Activated CD4-positive, alpha-beta T cell treated with anti-CD3 and anti-CD28 coated beads, Interleukin-10, Interleukin-2, amounts not matched to agents 100 ng/mL and 50 ng/mL, durations not matched to agents 16 hours and 8 hours (primary cell): Measurements from ENCODE around the gene FCRL1.

Experiments
- DNase-seq: peaks from one replicate; pipeline ENCODE4 v3.0.0-alpha.2; 2020

Gene FCRL1

DNA sequence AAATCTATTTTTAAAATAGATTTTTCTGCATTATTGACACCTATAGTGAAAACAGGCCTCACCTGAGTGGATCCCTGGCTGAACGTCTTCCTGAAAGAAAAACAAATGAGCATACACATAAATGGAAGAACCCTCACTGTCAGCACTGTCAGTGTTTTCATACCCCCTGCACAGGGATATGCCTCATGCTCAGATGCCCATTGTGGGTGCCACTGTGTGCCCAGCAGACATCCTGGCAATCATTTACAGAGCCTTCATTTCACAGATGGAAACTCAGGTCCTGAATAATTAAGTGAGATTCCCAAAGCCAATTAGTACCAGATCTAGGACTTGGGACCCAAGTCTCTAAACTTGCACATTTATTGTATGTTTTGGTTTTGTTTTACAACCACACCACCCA is 19.9 kb downstream of the FCRL1 start:
- DNase-seq, result no peak

DNA sequence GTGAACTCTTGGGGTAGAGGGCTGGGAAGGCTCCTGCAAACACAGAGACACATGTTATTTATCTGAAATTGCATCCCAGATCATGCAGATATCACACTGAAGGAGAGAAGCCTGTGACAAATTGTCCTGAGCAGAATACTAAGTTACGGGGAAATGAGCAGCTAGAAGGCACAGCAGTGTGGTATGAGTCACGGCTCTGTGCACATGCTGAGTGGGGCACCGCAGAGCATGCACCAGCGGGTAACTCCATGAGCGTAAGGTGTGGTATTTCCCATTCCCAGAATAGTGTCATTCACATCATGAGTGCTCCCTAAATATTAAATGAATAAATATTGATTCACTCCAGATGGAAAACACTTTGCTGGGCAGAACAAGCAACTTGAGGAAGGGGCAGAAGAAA is 21.7 kb downstream of the FCRL1 start:
- no peak for DNase-seq

DNA sequence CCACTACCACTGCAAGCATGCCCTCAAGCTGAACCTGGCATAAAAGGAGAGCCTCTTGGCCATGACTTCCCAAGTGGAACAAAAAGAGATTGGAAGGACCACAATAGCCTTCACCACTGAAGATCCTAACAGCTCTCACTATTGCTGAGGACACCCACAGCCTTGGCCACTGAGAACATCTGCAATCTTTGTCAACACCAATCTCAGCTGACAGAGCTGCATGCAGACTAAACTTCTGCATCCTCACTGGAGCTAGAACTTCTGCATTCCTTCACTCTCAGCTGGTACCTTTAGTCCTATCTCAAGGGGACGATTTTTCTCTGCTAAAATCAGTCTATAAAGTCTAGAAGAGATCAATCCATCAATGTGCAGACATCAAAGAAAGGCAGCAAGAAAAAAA is 34.7 kb downstream of the FCRL1 start:
- no peak for DNase-seq

DNA sequence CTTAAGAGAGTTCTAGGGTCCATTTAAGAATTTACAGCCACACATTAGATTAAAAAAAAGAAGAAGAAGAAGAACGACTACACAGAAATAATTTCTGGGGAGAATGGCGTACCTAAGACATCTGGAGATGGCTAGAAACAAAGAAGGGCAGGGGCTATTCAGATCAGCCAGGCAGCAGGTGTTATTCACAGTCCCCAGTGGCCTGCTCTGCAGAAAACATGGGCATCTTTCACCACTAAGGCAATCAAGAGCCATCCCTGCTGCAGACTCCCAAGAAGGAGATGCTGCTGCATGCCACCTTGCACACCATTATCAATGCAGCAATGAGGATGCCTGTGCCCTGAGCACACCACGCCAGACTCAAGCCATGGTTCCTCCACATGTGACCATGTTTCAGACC is 35.1 kb downstream of the FCRL1 start:
- no peak for DNase-seq

GRCh38 chr1:157782931-157783330 is 37.0 kb downstream of the FCRL1 start:
- no peak for DNase-seq

- DNase-seq, result no peak
Observed at GRCh38 chr1:157781048-157781447, 38.9 kb downstream of the FCRL1 start.

DNA sequence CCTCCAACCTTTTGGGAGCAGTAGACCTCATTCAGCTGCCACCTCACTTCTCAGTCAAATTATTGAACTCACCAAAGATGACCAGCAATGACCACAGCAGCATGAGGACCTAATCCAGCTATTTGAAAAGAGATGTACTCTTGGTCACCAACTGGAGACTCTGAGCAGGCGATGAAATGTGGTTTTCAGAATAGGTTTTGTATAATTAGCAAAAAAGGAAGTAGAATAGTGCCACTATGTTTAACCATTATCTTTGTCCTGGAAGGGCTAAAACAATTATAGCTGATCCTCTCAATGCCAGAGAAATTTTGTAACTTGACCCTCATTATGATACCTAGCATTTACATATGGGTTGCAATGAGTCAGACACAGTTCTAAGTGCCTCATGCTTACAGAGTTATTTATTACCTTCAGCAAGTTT is 42.9 kb downstream of the FCRL1 start, which contains the start of gene FCRL2:
Gene FCRL2 (minus strand): TSS at position 162 of the 421 bp plus-strand sequence. CDS start 59 bp downstream, at position 103.
- no peak for DNase-seq

DNA sequence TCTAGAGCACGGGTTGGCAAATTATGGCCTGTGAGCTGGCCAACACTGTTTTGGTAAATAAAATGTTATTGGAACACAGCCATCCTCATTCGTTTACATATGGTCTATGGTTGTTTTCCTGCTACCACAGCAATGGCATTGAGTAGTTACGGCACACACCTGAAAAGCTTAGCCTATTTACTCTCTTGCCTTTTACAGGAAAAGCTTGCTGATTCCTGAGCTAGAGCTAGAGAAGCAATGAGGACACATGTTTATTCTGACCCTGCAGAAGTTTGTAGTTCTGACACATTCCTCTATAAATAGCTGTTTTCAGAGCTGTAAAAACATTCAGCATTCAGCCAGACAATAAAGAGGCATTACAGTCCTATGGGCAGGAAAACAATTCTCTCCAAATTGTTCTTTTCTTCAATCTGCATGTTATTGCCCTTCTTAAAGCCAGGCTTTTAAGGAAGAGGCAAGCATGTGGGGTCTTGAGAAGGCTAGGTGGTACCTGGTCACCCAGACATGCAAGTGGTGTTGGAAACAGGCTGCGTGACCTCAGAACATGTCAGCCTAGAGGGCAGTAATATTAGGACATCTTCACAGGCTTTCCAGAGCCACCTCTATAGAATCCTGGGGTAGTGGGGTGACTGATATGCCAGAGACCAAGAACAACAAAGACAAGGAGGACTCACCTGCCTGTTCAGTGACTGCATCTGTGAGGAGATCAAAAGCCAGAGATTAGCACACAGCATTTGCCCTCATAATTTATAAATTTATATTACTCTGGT is 44.6 kb downstream of the FCRL1 start:
- DNase-seq, result no peak

GRCh38 chr1:157774412-157774811 is 45.5 kb downstream of the FCRL1 start:
- no peak for DNase-seq

DNA sequence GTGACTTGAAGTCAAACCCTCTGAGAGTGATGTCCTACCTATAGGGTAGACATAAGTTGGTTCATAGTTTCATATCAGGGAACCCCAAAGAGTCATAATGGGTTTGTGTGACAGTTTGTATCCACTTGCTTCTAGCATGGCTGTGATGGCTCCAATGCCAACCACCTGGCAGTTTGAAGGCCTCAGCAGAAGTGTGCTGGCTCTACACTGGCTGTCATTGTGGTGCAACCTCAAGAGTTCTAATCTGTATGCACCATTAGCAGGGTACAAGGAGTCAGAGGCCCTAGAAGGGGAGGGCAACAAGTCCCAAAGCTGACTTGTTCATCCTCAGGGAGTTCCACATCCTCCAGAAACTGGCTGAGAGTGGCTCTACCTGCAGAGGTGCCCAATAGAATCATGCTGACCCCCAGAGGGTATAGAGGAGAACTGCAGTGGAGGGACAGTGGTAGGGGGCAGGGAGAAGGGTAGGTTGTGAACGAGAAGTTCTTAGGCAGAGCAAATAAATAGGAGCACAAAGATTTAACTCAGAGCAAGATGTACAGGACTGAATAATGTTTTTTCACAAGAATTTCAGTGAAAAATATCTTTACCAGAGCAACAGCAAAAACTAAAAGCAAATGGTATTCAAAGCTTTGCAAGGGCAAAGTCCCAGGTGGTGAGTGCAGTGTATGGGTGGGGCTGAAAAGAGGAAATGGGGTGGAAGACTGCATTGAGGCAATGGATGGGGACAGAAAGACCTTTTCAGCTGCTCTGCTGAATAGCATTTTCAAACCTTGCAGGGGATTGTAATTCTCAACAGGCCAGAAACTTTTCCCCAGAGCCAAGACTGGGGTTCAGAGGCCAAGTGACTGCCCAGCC is 46.2 kb downstream of the FCRL1 start:
- peak; percentile 7 for DNase-seq

- DNase-seq, result no peak
Observed at GRCh38 chr1:157771661-157772425, 48.1 kb downstream of the FCRL1 start.

DNA sequence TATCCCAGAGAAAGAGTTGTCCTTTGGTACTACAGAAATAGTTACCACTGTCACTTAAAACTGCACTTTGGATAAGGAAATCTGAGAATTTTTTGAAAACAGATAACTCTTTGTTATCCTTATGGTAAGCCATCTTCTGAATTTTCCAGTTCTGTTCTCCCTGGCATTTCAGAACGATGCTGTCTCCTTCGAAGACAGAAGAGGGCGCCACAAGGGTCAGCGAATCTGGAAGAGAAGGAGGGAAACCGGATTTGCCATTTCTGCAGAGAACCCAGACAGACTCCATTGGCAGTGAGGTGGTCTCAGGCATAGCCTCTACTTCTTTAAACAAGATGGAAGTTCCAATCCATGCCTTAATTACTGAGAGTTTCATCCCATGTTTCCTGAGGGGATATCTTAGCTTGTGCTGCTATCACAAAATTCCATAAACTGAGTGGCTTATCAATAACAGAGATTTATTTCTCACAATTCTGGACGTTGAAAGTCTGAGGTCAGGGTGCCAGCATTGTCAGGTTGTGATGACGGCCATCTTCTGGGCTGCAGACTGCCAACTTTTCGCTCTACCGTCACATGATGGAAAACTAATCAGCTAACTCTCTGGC is 49.4 kb downstream of the FCRL1 start:
- DNase-seq, result no peak

DNA sequence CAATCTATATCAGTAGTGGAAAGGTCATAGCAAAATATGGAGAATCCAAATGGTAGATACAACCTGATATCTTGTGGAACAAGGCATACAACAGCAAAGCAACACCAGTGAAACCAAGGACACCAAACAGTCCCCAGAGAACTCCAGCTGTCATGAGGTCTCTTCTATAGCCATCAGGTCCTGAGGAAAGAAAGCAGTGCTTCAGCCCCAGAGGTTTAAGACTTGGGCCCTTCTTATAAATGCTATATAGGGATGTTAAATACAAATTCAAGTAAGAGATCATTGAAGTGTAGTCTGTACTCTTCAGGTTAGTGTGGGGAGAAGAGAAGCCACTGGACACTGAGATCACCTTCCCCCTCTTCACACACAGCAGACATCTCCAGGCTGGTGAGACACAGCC is 53.1 kb downstream of the FCRL1 start:
- no peak for DNase-seq

DNA sequence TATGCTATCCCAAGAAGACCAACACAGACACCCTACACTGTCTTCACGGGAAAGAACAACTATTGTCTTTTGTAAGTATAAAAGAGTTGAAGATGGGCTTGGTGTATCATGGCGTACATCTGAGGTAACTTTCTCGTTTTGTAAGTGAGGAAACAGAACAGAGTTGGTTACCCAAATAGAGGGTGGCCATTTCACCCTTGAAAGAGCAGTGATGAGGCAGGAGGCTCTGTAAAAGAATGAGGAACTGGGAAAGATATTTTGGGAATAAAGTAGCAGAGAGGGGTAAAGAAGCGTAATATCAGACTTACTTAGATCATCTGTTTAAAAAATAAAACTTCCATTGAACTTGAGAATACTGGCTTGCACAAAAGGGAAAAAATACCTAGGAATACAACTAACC is 61.9 kb downstream of the FCRL1 start:
- DNase-seq, result no peak

GRCh38 chr1:157753611-157754010 is 66.3 kb downstream of the FCRL1 start:
- no peak for DNase-seq

- DNase-seq, result no peak
Observed at GRCh38 chr1:157751283-157751682, 68.6 kb downstream of the FCRL1 start.

DNA sequence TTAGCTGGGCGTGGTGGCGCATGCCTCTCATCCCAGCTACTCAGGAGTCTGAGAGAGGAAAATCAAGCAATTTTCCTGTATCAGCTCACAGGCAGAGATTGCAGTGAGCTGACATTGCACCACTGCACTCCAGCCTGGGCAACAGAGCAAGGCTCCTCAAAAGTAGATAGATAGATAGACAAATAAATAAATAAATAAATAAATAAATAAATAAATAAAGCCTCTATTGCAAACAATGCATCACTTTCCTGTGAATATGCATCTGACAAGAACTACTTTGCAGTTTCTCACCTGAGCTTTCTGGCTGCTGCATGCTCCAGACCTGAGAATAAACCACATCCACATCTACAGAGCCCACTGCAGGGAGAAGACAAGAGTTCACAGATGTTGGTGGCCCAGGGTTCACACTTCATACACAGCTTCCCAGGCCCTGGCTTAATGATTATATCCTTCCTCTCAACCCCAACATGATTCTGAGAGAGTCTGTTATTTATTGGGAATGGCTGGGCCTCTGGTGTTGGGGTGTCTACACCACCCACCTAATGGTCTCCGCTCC is 71.6 kb downstream of the FCRL1 start:
- DNase-seq, result no peak
